ENCODE data around the gene SEMA5A. TPM values are rescaled to one million over a fixed set of nuclear protein-coding genes. Genes with fewer than 3 reads are reported as not detected.

Gene SEMA5A
- total RNA-seq, 6 experiments from 2014 or later, result 3.1 to 12.6 (median 5.7) TPM

GRCh38 chr5:9396285-9396770, 149.5 kb downstream of the SEMA5A start:
- H3K4me1 ChIP-seq, result peaks cover 0 to 3% (median under 1%) of the 10 kb centered on the region in 4 donors
- no peaks in the 10 kb centered on the region for H3K9me3 ChIP-seq
- DNase-seq, result no peak
- TF ChIP-seq POLR2A (IDR thresholded peaks at IDR 0.05) (no peak), CTCF (IDR thresholded peaks at IDR 0.05) (no peak)
- WGBS (ENCODE audit: insufficient coverage, low coverage, low lambda C conversion rate, missing lambda C conversion rate), result 27% methylated on average over 2 of the region's 2 CpGs
- ATAC-seq, result no peak
- H3K4me3 ChIP-seq, result no peak overlapping the region
- H3K27ac ChIP-seq, result no peak overlapping the region
- no peaks in the 10 kb centered on the region for H3K27me3 ChIP-seq
- no peaks in the 10 kb centered on the region for H3K36me3 ChIP-seq
- intact Hi-C loops (cut with DNase I), result no loop called here

- no peaks in the 10 kb centered on the region for H3K27me3 ChIP-seq
- 46% methylated on average over 2 of the region's 2 CpGs for WGBS (ENCODE audit: insufficient coverage, low coverage, low lambda C conversion rate, missing lambda C conversion rate)
- no peaks in the 10 kb centered on the region for H3K4me1 ChIP-seq
- intact Hi-C loops (cut with DNase I), result no loop called here
- no peaks in the 10 kb centered on the region for H3K36me3 ChIP-seq
- ATAC-seq (no peak), DNase-seq (no peak)
- H3K9me3 ChIP-seq, result no peaks in the 10 kb centered on the region
- H3K27ac ChIP-seq, result no peak overlapping the region
- no peak for TF ChIP-seq POLR2A (IDR thresholded peaks at IDR 0.05)
- no peak for TF ChIP-seq CTCF (IDR thresholded peaks at IDR 0.05)
- no peak overlapping the region for H3K4me3 ChIP-seq
Measured at GRCh38 chr5:9395706-9396105, 150.2 kb downstream of the SEMA5A start.

GRCh38 chr5:9394221-9394620, 151.7 kb downstream of the SEMA5A start:
- no peak for DNase-seq
- 96% methylated on average over 4 of the region's 6 CpGs for WGBS (ENCODE audit: insufficient coverage, low coverage, low lambda C conversion rate, missing lambda C conversion rate)
- no peaks in the 10 kb centered on the region for H3K27me3 ChIP-seq
- H3K4me3 ChIP-seq, result no peak overlapping the region
- intact Hi-C loops (cut with DNase I), result no loop called here
- no peak for ATAC-seq
- no peaks in the 10 kb centered on the region for H3K4me1 ChIP-seq
- H3K9me3 ChIP-seq, result no peaks in the 10 kb centered on the region
- TF ChIP-seq CTCF (IDR thresholded peaks at IDR 0.05) (no peak), POLR2A (IDR thresholded peaks at IDR 0.05) (no peak)
- no peaks in the 10 kb centered on the region for H3K36me3 ChIP-seq
- no peak overlapping the region for H3K27ac ChIP-seq

- 71% methylated on average over 1 of the region's 1 CpG for WGBS (ENCODE audit: insufficient coverage, low coverage, low lambda C conversion rate, missing lambda C conversion rate)
- TF ChIP-seq POLR2A (IDR thresholded peaks at IDR 0.05) (no peak), CTCF (IDR thresholded peaks at IDR 0.05) (no peak)
- Histone ChIP-seq H3K27ac (no peak overlapping the region), H3K4me1 (no peaks in the 10 kb centered on the region), H3K9me3 (no peaks in the 10 kb centered on the region), H3K4me3 (no peak overlapping the region), H3K27me3 (no peaks in the 10 kb centered on the region), H3K36me3 (no peaks in the 10 kb centered on the region)
- intact Hi-C loops (cut with DNase I), result no loop called here
- ATAC-seq (no peak), DNase-seq (no peak)
Measured at GRCh38 chr5:9392625-9393024, 153.2 kb downstream of the SEMA5A start.

GRCh38 chr5:9391080-9391479, 154.8 kb downstream of the SEMA5A start:
- H3K27ac ChIP-seq, result peak overlapping the region in 1 of 3 donors; percentile 27
- peak; percentile 32 to 58 (median 52) for DNase-seq
- TF ChIP-seq POLR2A (IDR thresholded peaks at IDR 0.05) (no peak), CTCF (IDR thresholded peaks at IDR 0.05) (no peak)
- no peaks in the 10 kb centered on the region for H3K9me3 ChIP-seq
- ATAC-seq, result peak; percentile 69 to 89 (median 78)
- no peak overlapping the region for H3K4me3 ChIP-seq
- no peaks in the 10 kb centered on the region for H3K27me3 ChIP-seq
- H3K4me1 ChIP-seq, result no peaks in the 10 kb centered on the region
- intact Hi-C loops (cut with DNase I), result no loop called here
- no peaks in the 10 kb centered on the region for H3K36me3 ChIP-seq
- 23% methylated on average over 4 of the region's 4 CpGs for WGBS (ENCODE audit: insufficient coverage, low coverage, low lambda C conversion rate, missing lambda C conversion rate)
